NCI-H446 treated with DMSO at 0.1 percent for 48 hours (cell line): ENCODE data around the gene APOBEC4.
"Not testable (repeated sequence)": the region's sequence is repeated elsewhere in the genome, so short reads cannot be mapped to it uniquely, and the experiment has no call there.

Experiments used
- DNase-seq: peaks from one replicate; lab custom pipeline; 2025; lab: John Stamatoyannopoulos, UW

Gene APOBEC4, protein sequence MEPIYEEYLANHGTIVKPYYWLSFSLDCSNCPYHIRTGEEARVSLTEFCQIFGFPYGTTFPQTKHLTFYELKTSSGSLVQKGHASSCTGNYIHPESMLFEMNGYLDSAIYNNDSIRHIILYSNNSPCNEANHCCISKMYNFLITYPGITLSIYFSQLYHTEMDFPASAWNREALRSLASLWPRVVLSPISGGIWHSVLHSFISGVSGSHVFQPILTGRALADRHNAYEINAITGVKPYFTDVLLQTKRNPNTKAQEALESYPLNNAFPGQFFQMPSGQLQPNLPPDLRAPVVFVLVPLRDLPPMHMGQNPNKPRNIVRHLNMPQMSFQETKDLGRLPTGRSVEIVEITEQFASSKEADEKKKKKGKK

DNA sequence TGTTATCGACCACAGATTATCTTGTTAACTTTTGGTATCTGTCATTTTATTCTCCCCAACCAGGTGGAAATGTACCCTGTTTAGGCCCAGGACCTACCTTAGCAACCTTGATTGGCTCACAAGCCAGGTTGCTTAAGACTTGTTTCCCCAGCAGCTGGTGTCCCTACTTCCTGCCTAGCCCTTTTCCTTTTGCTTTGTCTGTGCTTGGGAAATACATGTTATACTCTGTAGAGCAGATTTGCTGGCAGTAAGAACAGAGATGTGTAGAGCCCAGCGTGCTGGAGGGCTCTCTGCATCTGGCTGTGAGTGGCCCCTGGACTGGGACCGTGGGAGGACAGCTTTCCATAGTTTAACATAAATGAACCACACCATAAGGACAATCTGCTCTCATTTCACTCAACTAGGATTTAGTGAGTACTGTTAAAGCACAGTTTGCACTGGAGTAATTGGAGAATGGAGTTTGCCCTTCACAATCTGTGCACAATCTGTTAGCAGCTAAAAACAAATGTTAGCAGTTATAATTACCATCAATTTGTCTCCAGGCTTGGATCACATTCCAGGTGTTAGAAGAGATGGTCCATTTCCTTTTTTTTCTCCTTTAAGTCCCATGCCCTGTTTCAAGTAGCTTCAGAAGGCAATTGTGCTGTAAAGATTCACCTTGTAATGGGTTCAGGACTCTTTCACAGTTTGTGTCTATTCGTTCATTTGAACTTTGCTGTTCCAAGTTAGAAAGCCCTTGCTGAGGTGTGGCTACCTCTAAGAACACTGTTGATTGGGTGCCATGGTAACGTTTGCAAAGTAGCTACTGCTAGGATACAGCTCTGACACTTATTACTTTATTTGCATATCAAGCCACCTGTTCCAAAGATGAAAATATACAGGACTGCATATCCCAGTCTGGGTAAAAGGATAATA lies at the start of gene APOBEC4:
Gene APOBEC4, minus strand, starts transcription at position 770 of the 915 bp plus-strand sequence. CDS start 4,535 bp downstream, outside the sequence.
- peak; percentile 78 for DNase-seq

DNA sequence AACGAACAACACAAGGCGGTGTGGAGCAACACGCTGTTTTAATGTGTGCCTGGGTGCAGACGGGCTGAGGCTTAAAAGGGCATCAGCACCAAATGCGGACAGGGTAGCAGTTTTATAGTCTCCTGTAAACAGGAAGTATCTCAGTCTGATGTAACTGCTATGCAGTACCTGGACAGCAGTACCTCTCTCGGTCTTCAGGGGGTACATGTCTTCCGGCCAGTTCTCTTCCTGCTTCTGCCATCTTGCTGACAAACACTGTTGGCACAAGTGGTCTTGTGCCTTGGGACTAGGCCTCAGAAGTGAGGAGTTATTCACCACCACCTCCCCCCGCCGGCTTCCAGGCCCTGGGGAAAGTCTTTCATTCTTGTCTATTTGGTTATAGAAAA lies 49.7 kb upstream of the APOBEC4 start:
- DNase-seq, result no peak

DNA sequence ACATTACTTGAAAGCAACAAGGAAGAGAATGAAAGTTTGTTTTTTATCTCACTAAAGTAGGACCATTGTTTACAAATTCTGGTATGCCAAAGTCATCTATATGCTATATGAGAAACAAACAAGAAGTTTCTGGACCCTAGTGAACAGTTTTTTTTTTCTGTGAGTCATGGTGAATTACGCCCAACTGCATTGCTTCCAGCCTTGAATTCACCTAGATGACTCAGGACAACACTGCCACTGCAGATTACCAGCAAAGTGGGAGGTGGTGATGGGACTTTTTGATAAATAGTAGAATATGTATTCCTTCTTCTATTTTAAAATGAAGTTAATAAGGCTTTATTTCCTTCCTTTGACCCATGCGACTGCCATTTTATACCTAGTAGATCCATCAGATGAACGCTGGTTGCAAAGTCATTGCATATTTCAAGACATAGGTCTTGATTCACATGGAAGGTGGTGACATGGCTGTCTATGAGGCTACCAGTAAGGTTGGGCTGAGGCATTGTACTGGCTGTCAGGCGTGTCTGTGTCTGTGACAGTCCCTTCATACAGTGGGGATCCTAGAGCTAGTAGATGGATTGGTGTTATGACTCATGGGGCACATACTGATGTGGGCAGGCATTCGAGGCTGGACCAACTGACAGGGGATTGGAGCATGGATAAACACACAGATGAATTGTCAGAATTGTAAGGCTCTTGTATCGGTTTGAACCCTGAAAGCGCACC lies 49.1 kb upstream of the APOBEC4 start:
- DNase-seq, result no peak

DNA sequence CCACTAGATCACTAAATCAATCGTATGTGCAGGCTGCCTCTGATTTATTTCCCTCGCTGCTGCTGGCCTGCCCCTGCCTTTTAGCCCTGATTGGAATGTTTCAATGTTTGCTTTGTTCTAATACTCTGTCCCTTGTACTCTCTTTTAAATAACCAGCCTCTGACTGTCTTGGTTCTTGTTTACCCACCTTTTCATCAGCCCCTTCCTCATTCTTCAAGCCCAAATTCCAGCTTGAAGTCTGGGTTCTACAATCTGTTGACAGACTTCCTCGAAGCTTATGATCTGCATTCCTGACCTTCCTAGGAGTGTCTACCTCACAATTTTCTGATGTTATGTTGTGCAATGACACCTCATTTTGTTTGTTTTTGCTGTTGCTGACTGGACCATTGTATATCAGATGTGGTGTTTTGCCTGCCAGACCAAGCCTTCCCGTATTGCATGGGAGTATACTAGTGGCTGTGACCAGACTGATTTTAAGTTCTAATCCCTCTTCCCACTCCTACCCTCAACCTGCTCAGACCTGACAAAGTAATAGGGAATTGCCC lies 46.6 kb upstream of the APOBEC4 start:
- no peak for DNase-seq

DNA sequence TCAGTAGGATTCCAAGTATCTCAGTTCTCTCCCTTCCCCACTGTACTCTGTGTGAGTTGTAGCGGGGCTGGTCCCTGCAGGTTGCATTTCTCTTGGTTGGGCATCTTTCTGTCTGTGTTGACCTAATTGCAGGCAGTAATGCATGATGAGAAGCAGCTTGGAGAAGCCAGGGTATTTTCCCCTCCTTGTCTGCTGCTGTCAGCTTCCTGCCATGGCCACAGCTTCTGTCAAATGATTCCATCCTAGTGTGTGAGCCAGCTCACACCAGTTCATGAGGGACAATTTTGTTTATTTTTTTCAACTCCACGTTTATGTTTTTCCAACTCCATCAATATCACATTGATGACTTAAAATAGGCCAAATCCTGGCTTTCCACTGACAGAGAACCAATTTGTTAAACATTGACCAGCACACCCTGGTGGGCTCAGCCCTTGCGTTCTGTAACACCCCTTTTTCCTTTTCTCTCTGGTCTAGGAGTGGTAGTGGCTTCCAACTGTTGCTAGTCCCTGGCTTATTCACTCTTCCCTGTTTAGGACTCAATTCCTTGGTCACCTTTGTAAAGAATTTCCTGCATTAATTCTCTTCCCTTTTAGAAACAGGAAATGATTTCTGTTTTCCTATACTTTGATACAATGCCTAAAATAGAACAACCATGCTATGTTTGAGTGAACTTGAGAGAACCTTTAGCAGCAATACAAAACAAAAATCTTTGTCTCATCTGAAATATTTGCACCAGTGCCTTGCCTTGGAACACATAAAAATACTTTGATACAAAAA lies 44.9 kb upstream of the APOBEC4 start:
- DNase-seq, result no peak

DNA sequence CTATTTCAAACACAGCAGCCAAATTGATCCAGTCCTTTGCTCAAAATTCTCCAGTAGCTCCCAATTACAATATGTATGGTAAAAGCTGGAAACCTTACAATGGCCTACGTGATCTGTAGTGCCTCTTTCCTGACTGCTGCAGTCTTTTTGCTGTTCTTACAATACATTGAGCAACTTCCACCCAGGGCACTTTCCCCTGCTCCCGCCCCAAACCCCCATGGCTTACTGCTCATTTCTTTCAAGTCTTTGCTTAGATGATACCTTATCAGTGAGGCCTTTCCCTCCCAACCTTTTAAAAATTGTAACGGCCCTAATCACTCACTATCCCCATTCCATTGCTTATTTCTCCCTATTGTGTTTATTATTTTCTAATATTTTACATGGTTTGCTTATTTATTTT lies 43.9 kb upstream of the APOBEC4 start:
- DNase-seq, result no peak

DNA sequence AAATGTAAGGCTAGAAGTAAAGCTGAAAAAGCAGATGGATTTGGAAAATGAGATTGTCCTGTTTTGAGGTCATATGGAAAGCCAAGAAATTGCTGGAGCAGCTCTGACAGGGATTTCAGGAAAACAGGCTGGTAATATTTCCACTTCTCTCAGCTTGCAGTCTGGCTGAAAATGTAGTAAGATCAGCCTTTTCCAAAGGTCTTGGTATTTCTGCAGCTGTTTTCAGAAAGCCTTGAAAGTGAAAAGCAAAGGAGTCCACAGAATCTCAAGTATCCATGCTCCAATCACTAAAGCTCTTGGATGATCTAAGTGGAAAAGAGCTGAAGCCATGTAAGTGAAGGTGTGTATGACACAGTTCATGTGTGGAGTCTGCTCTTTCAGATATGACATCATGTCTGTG lies 41.6 kb upstream of the APOBEC4 start:
- DNase-seq, result no peak

DNA sequence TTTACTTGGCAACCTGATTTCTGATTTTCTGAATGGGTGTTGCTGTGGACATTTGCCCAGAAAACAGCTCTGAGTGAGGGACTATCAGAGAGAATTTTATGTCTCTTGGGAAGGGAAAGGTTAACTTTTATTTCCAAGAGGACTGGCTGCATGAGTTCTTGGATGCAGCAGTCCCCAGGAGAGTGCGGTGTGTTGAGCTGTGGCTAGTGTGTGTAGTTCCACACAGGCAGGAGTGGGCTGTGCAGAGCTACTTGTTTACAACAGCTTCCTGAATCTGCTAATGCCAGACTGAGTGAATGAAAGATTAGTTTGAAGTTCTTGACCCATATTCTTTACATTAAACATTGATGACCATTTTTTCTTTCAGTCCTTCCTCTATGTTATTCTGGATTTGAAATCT lies 41.0 kb upstream of the APOBEC4 start:
- DNase-seq, result peak; percentile 70

DNA sequence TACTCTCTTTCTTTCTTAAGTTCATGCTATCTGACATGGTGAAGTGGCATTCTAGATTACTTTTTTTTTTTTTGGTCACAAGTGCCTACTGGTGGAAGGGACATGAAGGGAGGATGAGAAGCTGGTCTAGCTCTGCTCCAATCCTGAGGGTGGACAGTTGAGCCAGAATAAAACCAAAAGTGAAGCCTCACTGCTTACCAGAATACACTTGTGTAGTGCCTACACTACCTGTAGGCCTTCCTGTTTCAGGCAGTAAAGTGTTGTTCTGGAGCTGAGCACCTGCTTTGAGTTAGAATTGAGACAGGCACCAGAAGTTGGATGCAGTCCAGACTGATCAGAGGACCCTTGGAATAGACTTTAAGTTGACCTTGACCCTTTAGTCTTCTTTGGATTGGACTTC lies 40.4 kb upstream of the APOBEC4 start:
- no peak for DNase-seq

DNA sequence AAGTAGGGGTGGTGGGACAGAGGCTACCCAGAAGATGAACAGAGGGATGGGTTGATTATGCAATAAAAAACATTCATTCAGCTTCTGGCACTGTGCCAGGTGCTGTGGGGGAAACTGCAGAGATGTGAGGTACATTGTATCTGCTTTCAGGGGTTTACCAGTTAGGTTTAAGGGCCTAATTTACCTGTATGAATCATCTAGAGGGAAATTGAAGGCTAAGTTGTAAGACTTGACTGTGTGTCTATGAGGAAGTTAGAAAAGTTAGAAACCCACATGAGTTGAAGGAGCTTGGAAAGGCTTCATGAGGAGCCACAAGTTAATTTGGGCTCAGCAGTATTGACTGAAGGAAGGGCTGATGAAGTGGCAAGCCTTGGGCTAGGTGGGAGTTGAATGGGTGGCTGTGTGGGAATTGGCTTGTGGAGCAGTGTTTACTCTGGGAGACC lies 36.7 kb upstream of the APOBEC4 start:
- no peak for DNase-seq

DNA sequence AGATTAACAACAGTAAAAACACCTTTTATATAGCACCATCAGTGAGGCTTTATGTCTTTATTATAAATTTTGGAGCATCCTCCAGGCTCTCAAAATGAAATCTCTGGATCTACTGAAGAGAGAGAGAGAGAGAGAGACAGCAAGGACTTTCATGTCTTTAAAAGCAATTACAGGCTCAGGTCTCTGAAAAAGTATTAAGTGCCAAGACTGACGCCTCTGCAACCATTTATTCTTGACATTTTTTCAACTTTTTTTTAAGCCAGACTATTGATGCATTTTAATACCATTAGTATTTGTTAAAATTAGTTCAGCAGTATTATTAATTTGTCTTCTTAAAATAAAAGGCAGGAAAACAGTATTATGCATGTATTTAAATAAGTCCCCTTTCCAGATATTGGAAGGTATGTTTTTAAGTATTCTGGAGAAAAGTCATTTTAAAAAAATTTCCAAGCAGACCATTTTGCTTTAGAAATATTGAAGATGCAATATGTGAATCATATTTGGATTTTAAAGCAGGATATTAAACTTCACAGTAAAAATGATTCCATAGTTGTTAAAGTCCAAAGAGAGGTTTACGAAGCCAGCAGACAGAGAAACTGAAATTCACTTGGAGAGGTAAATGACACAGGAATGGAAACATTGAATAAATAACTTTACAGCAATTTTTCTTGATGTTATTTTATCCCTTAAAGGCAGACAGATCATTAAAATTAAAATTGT lies 35.4 kb upstream of the APOBEC4 start:
- DNase-seq, result no peak

DNA sequence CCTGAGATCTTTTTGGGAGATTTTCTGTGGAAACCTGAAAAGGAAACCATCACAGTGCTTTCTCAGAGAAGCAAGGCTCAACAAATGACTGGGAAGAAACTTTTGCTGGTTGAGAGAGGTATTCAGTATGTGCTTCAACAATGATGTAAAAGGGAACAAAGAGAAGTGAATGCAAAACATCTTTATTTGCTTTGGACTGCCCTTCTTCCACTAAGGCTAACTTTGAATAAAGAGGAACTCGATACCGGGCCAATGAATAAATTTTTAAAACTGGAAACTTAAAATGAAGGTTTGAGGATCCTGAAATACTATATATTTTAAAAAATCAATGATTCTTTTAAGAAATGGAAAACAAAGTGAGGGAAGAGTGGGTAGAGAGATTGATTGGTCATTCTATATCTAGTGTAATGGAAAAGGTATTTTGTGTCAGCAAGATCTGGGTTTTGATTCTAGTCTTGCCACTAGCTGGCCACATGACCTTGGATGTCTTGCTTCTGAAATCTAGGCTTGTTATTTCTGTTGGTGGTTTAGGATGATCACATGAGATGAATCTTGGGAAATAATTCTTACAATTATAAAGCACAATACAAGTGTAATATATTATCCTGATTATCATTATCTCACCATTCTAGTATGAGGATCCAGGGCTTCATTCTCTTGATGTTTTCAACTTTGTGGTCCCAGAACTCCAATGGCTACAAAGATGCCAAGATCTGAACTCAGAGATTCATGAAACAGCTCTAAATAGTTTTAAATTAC lies 34.6 kb upstream of the APOBEC4 start:
- DNase-seq, result no peak

DNA sequence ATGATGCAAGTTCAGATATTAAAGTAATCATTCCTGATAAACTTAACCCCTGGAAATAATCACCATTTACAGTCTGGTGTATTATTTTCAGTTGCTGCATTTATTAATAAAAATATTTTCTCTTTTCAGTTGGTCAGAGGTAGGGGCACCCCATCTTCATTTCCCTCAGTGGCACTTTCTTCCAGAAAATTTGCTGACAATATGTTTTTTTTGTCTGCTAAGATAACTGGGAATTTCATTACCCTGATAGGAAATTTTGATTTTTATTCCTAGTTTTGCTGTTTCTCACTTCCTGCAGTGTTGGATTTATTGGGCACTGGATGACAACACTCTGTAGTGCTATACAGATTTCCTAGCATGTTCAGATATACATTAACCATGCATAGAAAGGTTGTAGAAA lies 33.1 kb upstream of the APOBEC4 start:
- DNase-seq, result no peak

DNA sequence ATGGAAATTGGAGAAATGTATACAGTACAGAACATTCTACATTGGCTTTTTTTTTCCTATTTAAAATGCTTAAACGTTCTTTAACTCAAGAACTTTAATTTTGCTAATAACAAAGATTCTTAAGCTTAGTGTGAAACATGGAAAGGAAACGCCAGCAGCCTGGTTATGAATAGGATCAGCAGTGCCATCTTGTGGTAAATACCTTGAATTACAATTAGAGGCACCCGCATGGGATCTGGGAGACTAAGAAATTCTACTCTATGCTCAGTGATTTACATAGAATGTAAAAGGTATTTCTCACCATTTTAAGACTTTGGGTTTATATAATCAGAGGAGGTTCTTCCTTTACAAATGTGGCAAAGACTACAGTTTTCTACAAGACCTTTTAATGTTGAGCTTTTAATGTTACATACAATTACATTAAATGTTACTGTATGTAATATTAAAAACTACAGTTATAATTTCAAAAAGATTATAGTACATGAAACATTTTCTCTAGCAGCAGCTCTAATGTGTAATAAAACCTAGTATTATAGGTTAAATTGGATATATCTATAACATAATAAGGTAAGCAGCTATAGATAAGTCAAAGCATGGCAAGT lies 32.1 kb upstream of the APOBEC4 start:
- no peak for DNase-seq

DNA sequence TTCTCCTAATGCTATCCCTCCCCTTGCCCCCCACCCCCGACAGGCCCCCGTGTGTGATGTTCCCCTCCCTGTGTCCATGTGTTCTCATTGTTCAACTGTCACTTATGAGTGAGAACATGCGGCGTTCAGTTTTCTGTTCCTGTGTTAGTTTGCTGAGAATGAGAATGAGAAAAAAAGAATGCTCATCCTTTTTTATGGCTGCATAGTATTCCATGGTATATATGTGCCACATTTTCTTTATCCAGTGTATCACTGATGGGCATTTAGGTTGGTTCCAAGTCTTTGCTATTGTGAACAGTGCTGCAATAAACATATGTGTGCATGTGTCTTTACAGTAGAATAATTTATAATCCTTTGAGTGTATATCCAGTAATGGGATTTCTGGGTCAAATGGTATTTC lies 26.2 kb upstream of the APOBEC4 start:
- DNase-seq, result not testable (repeated sequence)

DNA sequence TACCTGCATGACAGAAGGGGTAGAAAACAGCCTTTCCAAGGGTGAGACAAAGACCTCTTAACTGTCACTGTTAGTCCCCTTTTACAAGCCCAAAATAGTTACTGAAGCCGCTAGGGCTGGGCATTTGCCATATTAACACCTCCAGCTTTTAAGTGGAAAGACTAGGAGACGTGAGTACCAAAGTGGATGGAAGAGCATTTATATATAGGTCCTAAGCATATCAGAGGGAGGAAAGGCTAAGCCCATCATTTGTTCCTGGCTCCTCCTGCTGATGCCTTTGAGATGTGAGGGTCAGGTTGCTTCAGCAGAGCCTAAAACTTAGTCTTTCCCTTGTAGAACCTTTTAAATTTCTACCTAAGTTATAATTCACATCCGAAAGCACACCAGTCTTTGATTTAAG lies 25.7 kb upstream of the APOBEC4 start:
- no peak for DNase-seq

DNA sequence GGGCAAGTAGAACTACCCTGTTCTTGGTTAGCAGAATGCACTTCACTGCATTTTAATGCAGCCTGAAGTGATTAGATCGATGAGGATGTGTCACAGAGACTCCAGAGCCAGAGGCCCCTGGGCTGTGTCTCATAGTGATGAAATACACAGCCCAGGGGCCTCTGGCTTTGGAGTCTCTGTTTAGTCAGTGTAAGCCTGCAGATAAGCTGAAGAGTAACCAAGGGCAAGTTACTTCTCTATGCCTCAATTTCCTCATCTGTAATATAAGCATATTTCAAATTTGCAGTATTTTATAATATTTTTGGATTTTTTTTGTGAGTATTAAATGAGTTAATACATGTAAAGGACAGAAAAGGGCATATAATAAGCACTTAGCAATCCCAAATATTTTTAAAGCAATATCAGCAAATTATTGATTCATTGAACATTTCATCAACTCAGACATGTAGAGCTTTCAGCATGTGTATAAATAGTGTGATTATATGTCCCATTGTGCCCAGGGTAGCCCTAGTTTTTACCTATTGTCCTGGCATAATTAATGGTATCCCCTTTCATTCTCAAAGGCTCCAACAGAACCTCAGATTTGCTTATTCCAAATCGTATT lies 23.6 kb upstream of the APOBEC4 start:
- DNase-seq, result no peak

DNA sequence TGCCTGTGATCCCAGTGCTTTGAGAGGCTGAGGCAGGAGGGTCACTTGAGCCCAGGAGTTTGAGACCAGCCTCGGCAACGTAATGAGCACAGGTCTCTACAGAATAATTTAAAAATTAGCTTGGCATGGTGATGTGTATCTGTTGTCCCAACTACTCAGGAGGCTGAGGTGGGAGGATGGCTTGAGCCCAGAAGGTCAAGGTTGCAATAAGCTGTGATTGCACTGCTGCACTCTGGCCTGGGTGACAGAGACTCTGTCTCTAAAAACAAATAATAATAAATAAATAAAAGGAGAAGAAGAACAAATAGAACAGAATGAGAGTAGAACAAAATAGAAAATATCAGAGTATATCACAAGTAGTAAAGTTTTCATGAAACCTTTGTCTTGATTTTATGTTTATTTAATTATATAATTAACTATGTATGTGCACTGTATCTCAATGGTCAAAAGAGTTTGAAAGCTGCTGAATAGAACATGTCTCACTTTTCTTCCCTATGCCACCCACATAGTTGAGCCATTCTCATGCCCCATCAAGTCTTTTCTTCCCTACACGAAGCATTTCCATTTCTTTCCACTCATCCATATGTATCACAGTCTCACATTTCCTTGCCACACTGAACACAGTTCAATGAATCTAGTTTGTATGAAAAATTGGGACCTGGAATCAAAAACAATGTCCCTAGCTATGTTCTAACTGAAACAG lies 22.9 kb upstream of the APOBEC4 start:
- DNase-seq, result no peak
